ENCODE results near the gene HK3. TPM values are rescaled to one million over a fixed set of nuclear protein-coding genes. Genes with fewer than 3 reads are reported as not detected.

Gene HK3
- total and polyA plus RNA-seq, 3 experiments from 2014 or later: 1.3 to 1.5 TPM; not detected in 1

GRCh38 chr5:176891331-176891958, 7.7 kb downstream of the HK3 start:
- Mint-ChIP-seq H3K27ac (no peak overlapping the region), H3K9me3 (no peaks in the 10 kb centered on the region), H3K4me1 (no peaks in the 10 kb centered on the region), H3K4me3 (no peak overlapping the region), H3K27me3 (peaks cover 9 to 32% of the 10 kb centered on the region in 2 donors), H3K36me3 (no peaks in the 10 kb centered on the region)
- H3K36me3 ChIP-seq (ENCODE audit: insufficient read depth, low read length): no peaks in the 10 kb centered on the region
- H3K4me3 ChIP-seq (ENCODE audit: low read length): no peak overlapping the region
- no peaks in the 10 kb centered on the region for H3K4me1 ChIP-seq (ENCODE audit: insufficient read depth, low read length)
- ChIA-PET CTCF (no interaction called here), POLR2A (no interaction called here)
- H3K27ac ChIP-seq (ENCODE audit: low read depth, low read length): no peak overlapping the region
- no peak for DNase-seq
- no peaks in the 10 kb centered on the region for H3K27me3 ChIP-seq (ENCODE audit: insufficient read depth, low read length, poor library complexity, severe bottlenecking)
- no peaks in the 10 kb centered on the region for H3K9me3 ChIP-seq (ENCODE audit: low read length)

GRCh38 chr5:176890455-176891330, 8.5 kb downstream of the HK3 start:
- Histone ChIP-seq H3K27me3 (ENCODE audit: insufficient read depth, low read length, poor library complexity, severe bottlenecking) (no peaks in the 10 kb centered on the region), H3K27ac (ENCODE audit: low read depth, low read length) (no peak overlapping the region), H3K4me3 (ENCODE audit: low read length) (no peak overlapping the region), H3K4me1 (ENCODE audit: insufficient read depth, low read length) (no peaks in the 10 kb centered on the region), H3K36me3 (ENCODE audit: insufficient read depth, low read length) (no peaks in the 10 kb centered on the region), H3K9me3 (ENCODE audit: low read length) (no peaks in the 10 kb centered on the region)
- H3K4me1 Mint-ChIP-seq: no peaks in the 10 kb centered on the region
- ChIA-PET POLR2A (no interaction called here), CTCF (no interaction called here)
- H3K27ac Mint-ChIP-seq: no peak overlapping the region
- H3K27me3 Mint-ChIP-seq: peaks cover 7 to 32% of the 10 kb centered on the region in 2 donors
- no peak overlapping the region for H3K4me3 Mint-ChIP-seq
- no peaks in the 10 kb centered on the region for H3K36me3 Mint-ChIP-seq
- DNase-seq: no peak
- no peaks in the 10 kb centered on the region for H3K9me3 Mint-ChIP-seq

GRCh38 chr5:176889321-176890280, 9.5 kb downstream of the HK3 start:
- Mint-ChIP-seq H3K36me3 (no peaks in the 10 kb centered on the region), H3K9me3 (no peaks in the 10 kb centered on the region), H3K4me3 (no peak overlapping the region), H3K27me3 (peaks cover 7 to 32% of the 10 kb centered on the region in 2 donors), H3K27ac (no peak overlapping the region), H3K4me1 (peaks cover 0 to under 1% (median 0%) of the 10 kb centered on the region in 3 donors)
- CTCF ChIA-PET: no interaction called here
- DNase-seq: no peak
- H3K4me1 ChIP-seq (ENCODE audit: insufficient read depth, low read length): no peaks in the 10 kb centered on the region
- no peaks in the 10 kb centered on the region for H3K27me3 ChIP-seq (ENCODE audit: insufficient read depth, low read length, poor library complexity, severe bottlenecking)
- no peaks in the 10 kb centered on the region for H3K36me3 ChIP-seq (ENCODE audit: insufficient read depth, low read length)
- H3K9me3 ChIP-seq (ENCODE audit: low read length): no peaks in the 10 kb centered on the region
- H3K27ac ChIP-seq (ENCODE audit: low read depth, low read length): no peak overlapping the region
- POLR2A ChIA-PET: no interaction called here
- H3K4me3 ChIP-seq (ENCODE audit: low read length): no peak overlapping the region

GRCh38 chr5:176888865-176889165, 10.3 kb downstream of the HK3 start:
- no peaks in the 10 kb centered on the region for H3K36me3 ChIP-seq (ENCODE audit: insufficient read depth, low read length)
- Mint-ChIP-seq H3K4me1 (peaks cover 0 to 2% (median 0%) of the 10 kb centered on the region in 3 donors), H3K9me3 (no peaks in the 10 kb centered on the region), H3K4me3 (no peak overlapping the region), H3K36me3 (no peaks in the 10 kb centered on the region), H3K27ac (no peak overlapping the region), H3K27me3 (peaks cover 7 to 28% of the 10 kb centered on the region in 2 donors)
- H3K4me3 ChIP-seq (ENCODE audit: low read length): no peak overlapping the region
- no peak for DNase-seq
- no peaks in the 10 kb centered on the region for H3K9me3 ChIP-seq (ENCODE audit: low read length)
- H3K4me1 ChIP-seq (ENCODE audit: insufficient read depth, low read length): no peaks in the 10 kb centered on the region
- no peaks in the 10 kb centered on the region for H3K27me3 ChIP-seq (ENCODE audit: insufficient read depth, low read length, poor library complexity, severe bottlenecking)
- H3K27ac ChIP-seq (ENCODE audit: low read depth, low read length): no peak overlapping the region
- POLR2A ChIA-PET: no interaction called here
- CTCF ChIA-PET: no interaction called here

GRCh38 chr5:176888016-176888864, 10.9 kb downstream of the HK3 start:
- ChIA-PET CTCF (no interaction called here), POLR2A (no interaction called here)
- H3K27ac ChIP-seq (ENCODE audit: low read depth, low read length): no peak overlapping the region
- no peaks in the 10 kb centered on the region for H3K9me3 ChIP-seq (ENCODE audit: low read length)
- Mint-ChIP-seq H3K36me3 (no peaks in the 10 kb centered on the region), H3K4me1 (peaks cover 0 to 2% (median 0%) of the 10 kb centered on the region in 3 donors), H3K9me3 (no peaks in the 10 kb centered on the region), H3K27ac (no peak overlapping the region), H3K4me3 (no peak overlapping the region), H3K27me3 (peaks cover 4 to 24% of the 10 kb centered on the region in 2 donors)
- no peak overlapping the region for H3K4me3 ChIP-seq (ENCODE audit: low read length)
- H3K27me3 ChIP-seq (ENCODE audit: insufficient read depth, low read length, poor library complexity, severe bottlenecking): no peaks in the 10 kb centered on the region
- H3K36me3 ChIP-seq (ENCODE audit: insufficient read depth, low read length): no peaks in the 10 kb centered on the region
- H3K4me1 ChIP-seq (ENCODE audit: insufficient read depth, low read length): no peaks in the 10 kb centered on the region
- DNase-seq: no peak

GRCh38 chr5:176887252-176887849, 11.8 kb downstream of the HK3 start:
- H3K9me3 Mint-ChIP-seq: no peaks in the 10 kb centered on the region
- Histone ChIP-seq H3K27me3 (ENCODE audit: insufficient read depth, low read length, poor library complexity, severe bottlenecking) (no peaks in the 10 kb centered on the region), H3K9me3 (ENCODE audit: low read length) (no peaks in the 10 kb centered on the region), H3K4me1 (ENCODE audit: insufficient read depth, low read length) (no peaks in the 10 kb centered on the region), H3K36me3 (ENCODE audit: insufficient read depth, low read length) (no peaks in the 10 kb centered on the region), H3K27ac (ENCODE audit: low read depth, low read length) (no peak overlapping the region), H3K4me3 (ENCODE audit: low read length) (no peak overlapping the region)
- peaks cover 0 to 2% (median 0%) of the 10 kb centered on the region in 3 donors for H3K4me1 Mint-ChIP-seq
- no peak overlapping the region for H3K27ac Mint-ChIP-seq
- no peak for DNase-seq
- peaks cover 4 to 26% of the 10 kb centered on the region in 2 donors for H3K27me3 Mint-ChIP-seq
- H3K36me3 Mint-ChIP-seq: no peaks in the 10 kb centered on the region
- H3K4me3 Mint-ChIP-seq: no peak overlapping the region
- POLR2A ChIA-PET: no interaction called here
- CTCF ChIA-PET: no interaction called here

- Mint-ChIP-seq H3K9me3 (no peaks in the 10 kb centered on the region), H3K27ac (no peak overlapping the region), H3K4me3 (no peak overlapping the region), H3K4me1 (peaks cover 0 to 2% (median 0%) of the 10 kb centered on the region in 3 donors), H3K27me3 (peaks cover 4 to 22% of the 10 kb centered on the region in 2 donors), H3K36me3 (no peaks in the 10 kb centered on the region)
- ChIA-PET POLR2A (no interaction called here), CTCF (no interaction called here)
- Histone ChIP-seq H3K9me3 (ENCODE audit: low read length) (no peaks in the 10 kb centered on the region), H3K27me3 (ENCODE audit: insufficient read depth, low read length, poor library complexity, severe bottlenecking) (no peaks in the 10 kb centered on the region), H3K4me3 (ENCODE audit: low read length) (no peak overlapping the region), H3K36me3 (ENCODE audit: insufficient read depth, low read length) (no peaks in the 10 kb centered on the region), H3K27ac (ENCODE audit: low read depth, low read length) (no peak overlapping the region), H3K4me1 (ENCODE audit: insufficient read depth, low read length) (no peaks in the 10 kb centered on the region)
- no peak for DNase-seq
These were observed 12.6 kb downstream of the HK3 start for GRCh38 chr5:176886336-176887251.

Data from CD8-positive, alpha-beta memory T cell (primary cell).